GM19239 (cell line): ENCODE data around the gene OR2J3.
"Not testable (repeated sequence)": the region's sequence is repeated elsewhere in the genome, so short reads cannot be mapped to it uniquely, and the experiment has no call there.

ENCODE experiments used
- DNase-seq: peaks from one replicate; pipeline ENCODE4 v3.0.0; 2011; ENCODE audit warnings: low spot score; ENCODE audit not compliant: insufficient read length
- FAIRE-seq: peaks from 2 replicates; lab custom pipeline; 2011; peaks lifted over from hg19 to GRCh38; lab: Jason Lieb, UNC

The OR2J3 gene

GRCh38 chr6:29155182-29155581, 47.3 kb downstream of the OR2J3 start:
- not testable (repeated sequence) for FAIRE-seq

DNA sequence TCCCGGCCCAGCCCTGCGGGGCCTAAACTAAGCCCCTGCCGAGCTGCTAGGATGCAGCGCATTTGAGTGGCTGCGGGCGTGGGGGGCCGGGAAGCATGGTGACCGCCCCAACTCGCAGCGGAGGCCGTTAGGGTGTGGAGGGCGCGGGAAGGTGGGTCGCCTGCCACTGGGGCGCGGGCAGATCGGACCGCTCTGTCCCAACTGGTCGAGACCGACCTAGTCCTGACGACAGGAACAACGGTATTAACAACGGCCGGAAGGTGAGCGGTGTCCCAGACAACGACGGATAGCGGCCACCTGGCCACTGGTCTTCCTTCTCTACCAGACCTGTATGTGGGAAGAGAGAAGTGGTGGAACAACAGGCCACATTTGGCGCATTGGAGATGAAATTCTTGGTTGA, 52.1 kb downstream of the OR2J3 start:
- not testable (repeated sequence) for DNase-seq, FAIRE-seq

More at GRCh38 chr6:29155182-29155581, 47.3 kb downstream of the OR2J3 start:
- not testable (repeated sequence) for DNase-seq
